ENCODE measurements around the gene AUTS2.

The AUTS2 gene

GRCh38 chr7:69685293-69685631, 87.0 kb downstream of the AUTS2 start:
- TF ChIP-seq, protein P1, sequence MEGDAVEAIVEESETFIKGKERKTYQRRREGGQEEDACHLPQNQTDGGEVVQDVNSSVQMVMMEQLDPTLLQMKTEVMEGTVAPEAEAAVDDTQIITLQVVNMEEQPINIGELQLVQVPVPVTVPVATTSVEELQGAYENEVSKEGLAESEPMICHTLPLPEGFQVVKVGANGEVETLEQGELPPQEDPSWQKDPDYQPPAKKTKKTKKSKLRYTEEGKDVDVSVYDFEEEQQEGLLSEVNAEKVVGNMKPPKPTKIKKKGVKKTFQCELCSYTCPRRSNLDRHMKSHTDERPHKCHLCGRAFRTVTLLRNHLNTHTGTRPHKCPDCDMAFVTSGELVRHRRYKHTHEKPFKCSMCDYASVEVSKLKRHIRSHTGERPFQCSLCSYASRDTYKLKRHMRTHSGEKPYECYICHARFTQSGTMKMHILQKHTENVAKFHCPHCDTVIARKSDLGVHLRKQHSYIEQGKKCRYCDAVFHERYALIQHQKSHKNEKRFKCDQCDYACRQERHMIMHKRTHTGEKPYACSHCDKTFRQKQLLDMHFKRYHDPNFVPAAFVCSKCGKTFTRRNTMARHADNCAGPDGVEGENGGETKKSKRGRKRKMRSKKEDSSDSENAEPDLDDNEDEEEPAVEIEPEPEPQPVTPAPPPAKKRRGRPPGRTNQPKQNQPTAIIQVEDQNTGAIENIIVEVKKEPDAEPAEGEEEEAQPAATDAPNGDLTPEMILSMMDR (IDR thresholded peaks at IDR 0.05; ENCODE audit: low read depth, low read length) = no peak
- DNase-seq (ENCODE audit: low read depth in 2 of 2) = no peak
- no peak overlapping the region for H3K4me3 ChIP-seq (replicated peaks in 1 of 2; ENCODE audit: low read depth in 2 of 2, low read length in 2 of 2)

DNA sequence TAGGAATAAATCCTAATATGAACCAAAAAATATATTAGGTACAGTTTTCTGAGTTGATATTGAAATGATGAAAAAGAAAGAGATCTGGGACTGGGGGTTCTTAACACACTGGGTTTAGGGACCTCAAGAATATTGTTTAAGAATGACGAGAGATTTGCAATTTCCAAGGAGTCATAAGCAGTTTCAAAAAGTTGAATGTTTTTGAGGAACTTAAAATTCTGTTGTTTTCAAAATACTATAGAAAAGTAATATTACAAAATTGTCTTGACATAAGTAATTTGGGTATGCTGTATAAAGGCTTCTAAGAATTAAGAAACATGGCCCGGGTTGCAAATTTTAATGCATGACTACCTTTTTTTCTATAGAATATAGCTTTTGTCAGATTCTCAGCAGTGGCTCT, 88.1 kb downstream of the AUTS2 start:
- TF ChIP-seq, protein P1 (IDR thresholded peaks at IDR 0.05; ENCODE audit: low read depth, low read length) = no peak
- no peak for DNase-seq (ENCODE audit: low read depth in 2 of 2)
- no peak overlapping the region for H3K4me3 ChIP-seq (replicated peaks in 1 of 2; ENCODE audit: low read depth in 2 of 2, low read length in 2 of 2)

- TF ChIP-seq, protein P1 (IDR thresholded peaks at IDR 0.05; ENCODE audit: low read depth, low read length) = no peak
- no peak for DNase-seq (ENCODE audit: low read depth in 2 of 2)
- no peak overlapping the region for H3K4me3 ChIP-seq (replicated peaks in 1 of 2; ENCODE audit: low read depth in 2 of 2, low read length in 2 of 2)
Observed at GRCh38 chr7:69687739-69688433, 89.6 kb downstream of the AUTS2 start.

GRCh38 chr7:69690329-69690728, 92.1 kb downstream of the AUTS2 start:
- H3K4me3 ChIP-seq (replicated peaks in 1 of 2; ENCODE audit: low read depth in 2 of 2, low read length in 2 of 2) = no peak overlapping the region
- DNase-seq (ENCODE audit: low read depth in 2 of 2) = no peak
- TF ChIP-seq, protein P1 (IDR thresholded peaks at IDR 0.05; ENCODE audit: low read depth, low read length) = no peak

GRCh38 chr7:69691327-69691726, 93.1 kb downstream of the AUTS2 start:
- TF ChIP-seq, protein P1 (IDR thresholded peaks at IDR 0.05; ENCODE audit: low read depth, low read length) = no peak
- no peak overlapping the region for H3K4me3 ChIP-seq (replicated peaks in 1 of 2; ENCODE audit: low read depth in 2 of 2, low read length in 2 of 2)
- DNase-seq (ENCODE audit: low read depth in 2 of 2) = no peak

DNA sequence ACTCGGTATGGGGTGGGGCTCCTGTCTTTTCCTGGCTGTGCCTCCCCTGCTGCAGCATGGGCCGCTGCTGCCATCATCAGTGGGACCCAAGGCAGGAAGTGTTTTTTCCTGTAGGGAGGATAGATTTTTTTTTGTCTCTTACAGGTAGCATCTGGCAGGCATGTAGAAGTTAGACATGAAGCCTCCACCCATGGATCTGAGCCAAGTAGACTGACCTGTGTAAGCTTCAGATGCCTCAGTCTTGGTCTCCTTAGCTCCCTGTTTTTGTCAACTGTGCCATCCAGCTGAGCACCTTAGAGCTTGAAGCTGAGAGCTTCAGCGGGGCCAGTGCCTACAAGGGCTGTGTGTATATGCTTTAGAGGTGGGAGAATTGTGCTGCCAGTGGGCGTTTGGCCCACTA, 93.5 kb downstream of the AUTS2 start:
- DNase-seq (ENCODE audit: low read depth in 2 of 2) = no peak
- TF ChIP-seq, protein P1 (IDR thresholded peaks at IDR 0.05; ENCODE audit: low read depth, low read length) = no peak
- no peak overlapping the region for H3K4me3 ChIP-seq (replicated peaks in 1 of 2; ENCODE audit: low read depth in 2 of 2, low read length in 2 of 2)

DNA sequence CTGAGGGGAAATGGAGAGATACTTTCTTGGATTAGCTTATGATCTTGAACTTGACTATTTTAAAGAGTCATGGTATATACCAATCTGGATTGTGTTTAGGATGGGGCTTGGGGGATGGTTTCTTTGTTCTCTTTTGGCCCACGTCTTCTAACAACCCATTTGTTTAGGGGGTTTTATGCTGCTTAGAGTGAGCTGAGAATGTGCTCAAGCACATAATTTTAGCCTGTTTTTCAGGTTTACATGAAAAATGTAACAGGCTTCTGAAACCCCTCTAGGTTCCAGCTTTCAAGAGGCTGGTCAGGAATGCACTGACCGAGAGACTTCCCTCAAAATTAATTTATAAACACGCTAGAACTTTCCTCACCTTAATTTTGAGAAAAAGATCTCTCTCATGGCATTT, 94.3 kb downstream of the AUTS2 start:
- TF ChIP-seq, protein P1 (IDR thresholded peaks at IDR 0.05; ENCODE audit: low read depth, low read length) = no peak
- no peak for DNase-seq (ENCODE audit: low read depth in 2 of 2)

More for the DNA sequence above, 94.3 kb downstream of the AUTS2 start:
- no peak overlapping the region for H3K4me3 ChIP-seq (replicated peaks in 1 of 2; ENCODE audit: low read depth in 2 of 2, low read length in 2 of 2)
